H9 (cell line): ENCODE results near the gene TMEM266. TPM values are rescaled to one million over a fixed set of nuclear protein-coding genes. Genes with fewer than 3 reads are reported as not detected.

Source experiments
- DNase-seq: peaks from one replicate; pipeline ENCODE4 v3.0.0-alpha.2; 2017
- H2AFZ ChIP-seq: one replicate; pipeline ENCODE4 v1.6.1; 2013; ENCODE audit warnings: mild to moderate bottlenecking, low read length, control low read depth, moderate library complexity
- H2AK5ac ChIP-seq: 2 replicates; pipeline ENCODE4 v1.6.1; 2013; ENCODE audit warnings: low read length, control low read depth, mixed read lengths; ENCODE audit not compliant: insufficient read length
- H2BK120ac ChIP-seq: one replicate; pipeline ENCODE4 v1.6.1; 2013; ENCODE audit warnings: low read depth, mild to moderate bottlenecking, low read length, control low read depth, inconsistent platforms; ENCODE audit not compliant: poor library complexity, severe bottlenecking
- H2BK12ac ChIP-seq: 2 replicates; pipeline ENCODE4 v1.6.1; 2013; ENCODE audit warnings: low read length, control low read depth, mixed read lengths, low read depth; ENCODE audit not compliant: insufficient read length
- H2BK15ac ChIP-seq: 2 replicates; pipeline ENCODE4 v1.6.1; 2013; ENCODE audit warnings: low read depth, low read length, control low read depth
- H2BK20ac ChIP-seq: one replicate; pipeline ENCODE4 v1.6.1; 2013; ENCODE audit warnings: low read depth, mild to moderate bottlenecking, low read length, control low read depth, inconsistent platforms; ENCODE audit not compliant: poor library complexity, severe bottlenecking
- H2BK5ac ChIP-seq: 2 replicates; pipeline ENCODE4 v1.6.1; 2013; ENCODE audit warnings: low read length, control low read depth, mixed read lengths; ENCODE audit not compliant: insufficient read length
- H3K14ac ChIP-seq: 2 replicates; pipeline ENCODE4 v1.6.1; 2013; ENCODE audit warnings: low read length, control low read depth; ENCODE audit not compliant: insufficient read depth
- H3K18ac ChIP-seq: 2 replicates; pipeline ENCODE4 v1.6.1; 2013; ENCODE audit warnings: low read depth, mild to moderate bottlenecking, mixed read lengths, low read length, control low read depth; ENCODE audit not compliant: insufficient read length
- H3K23ac ChIP-seq: 2 replicates; pipeline ENCODE4 v1.6.1; 2013; ENCODE audit warnings: low read length, control low read depth, mixed read lengths, low read depth; ENCODE audit not compliant: insufficient read length
- H3K23me2 ChIP-seq: 2 replicates; pipeline ENCODE4 v1.6.1; 2013; ENCODE audit warnings: low read depth, mild to moderate bottlenecking, mixed read lengths, low read length, control low read depth; ENCODE audit not compliant: insufficient read length, poor library complexity, severe bottlenecking
- H3K27ac ChIP-seq: 2 replicates; pipeline ENCODE4 v1.5.1; 2013; ENCODE audit warnings: low read length, control low read depth, mixed read lengths, low read depth; ENCODE audit not compliant: insufficient read length
- H3K27me3 ChIP-seq: 2 replicates; pipeline ENCODE4 v1.6.1; 2013; ENCODE audit warnings: low read length, control low read depth, inconsistent platforms; ENCODE audit not compliant: insufficient read depth
- H3K4ac ChIP-seq: 2 replicates; pipeline ENCODE4 v1.6.1; 2013; ENCODE audit warnings: low read depth, mild to moderate bottlenecking, control low read depth, inconsistent platforms, low read length, moderate library complexity
- H3K4me1 ChIP-seq: 2 replicates; pipeline ENCODE4 v1.6.1; 2013; ENCODE audit warnings: low read length, control low read depth, inconsistent platforms; ENCODE audit not compliant: insufficient read depth
- H3K4me2 ChIP-seq: 2 replicates; pipeline ENCODE4 v1.6.1; 2013; ENCODE audit warnings: low read length, control low read depth, mixed read lengths; ENCODE audit not compliant: insufficient read length, insufficient read depth
- H3K56ac ChIP-seq: 2 replicates; pipeline ENCODE4 v1.6.1; 2013; ENCODE audit warnings: low read depth, mild to moderate bottlenecking, mixed read lengths, low read length, control low read depth; ENCODE audit not compliant: insufficient read length
- H3K79me1 ChIP-seq: 2 replicates; pipeline ENCODE4 v1.6.1; 2013; ENCODE audit warnings: low read depth, mild to moderate bottlenecking, moderate library complexity, low read length, control low read depth, inconsistent platforms; ENCODE audit not compliant: insufficient read depth, poor library complexity, severe bottlenecking
- H3K79me2 ChIP-seq: 2 replicates; pipeline ENCODE4 v1.6.1; 2013; ENCODE audit warnings: low read length, control low read depth, inconsistent platforms; ENCODE audit not compliant: insufficient read depth
- H3K9ac ChIP-seq: 2 replicates; pipeline ENCODE4 v1.6.1; 2013; ENCODE audit warnings: low read length, control low read depth, mixed read lengths; ENCODE audit not compliant: insufficient read length; ENCODE audit errors: extremely low read depth
- H3K9me3 ChIP-seq: one replicate; pipeline ENCODE4 v1.6.1; 2013; ENCODE audit warnings: low read depth, low read length, inconsistent platforms; ENCODE audit not compliant: control insufficient read depth
- H3T11ph ChIP-seq: one replicate; pipeline ENCODE4 v1.6.1; 2013; ENCODE audit warnings: mild to moderate bottlenecking, low read length, control low read depth, inconsistent platforms
- H4K20me1 ChIP-seq: one replicate; pipeline ENCODE4 v1.6.1; 2013; ENCODE audit not compliant: control insufficient read depth, insufficient read length, insufficient read depth
- H4K5ac ChIP-seq: 2 replicates; pipeline ENCODE4 v1.6.1; 2013; ENCODE audit warnings: low read depth, mild to moderate bottlenecking, mixed read lengths, low read length, control low read depth; ENCODE audit not compliant: insufficient read length
- H4K8ac ChIP-seq: replicated peaks from 2 replicates; pipeline ENCODE4 v1.6.1; 2013; ENCODE audit warnings: low read length, control low read depth, mixed read lengths, low read depth; ENCODE audit not compliant: insufficient read length
- H4K91ac ChIP-seq: 2 replicates; pipeline ENCODE4 v1.6.1; 2013; ENCODE audit warnings: low read depth, mild to moderate bottlenecking, moderate library complexity, mixed read lengths, low read length, control low read depth; ENCODE audit not compliant: insufficient read length
- H3K27ac Mint-ChIP-seq, 3 experiments: 2 replicates in 2 of 3; 3 replicates in 1 of 3; pipeline ENCODE4 v1.8.0; 2020 to 2021; ENCODE audit warnings: mixed read lengths in 3 of 3, mild to moderate bottlenecking in 1 of 3, moderate library complexity in 1 of 3
- H3K27me3 Mint-ChIP-seq: 2 replicates; pipeline ENCODE4 v1.8.0; 2021; ENCODE audit warnings: low read depth, mild to moderate bottlenecking, moderate library complexity, mixed read lengths
- H3K36me3 Mint-ChIP-seq, 3 experiments: 2 replicates in 2 of 3; 3 replicates in 1 of 3; pipeline ENCODE4 v1.8.0; 2020 to 2021; ENCODE audit warnings: low read depth in 3 of 3, mixed read lengths in 3 of 3; ENCODE audit not compliant: insufficient read depth in 1 of 3
- H3K4me1 Mint-ChIP-seq, 2 experiments: 2 replicates each; pipeline ENCODE4 v1.8.0; 2020; ENCODE audit warnings: mixed read lengths in 2 of 2
- H3K4me3 Mint-ChIP-seq, 2 experiments: 2 replicates in 1 of 2; 3 replicates in 1 of 2; pipeline ENCODE4 v1.8.0; 2020 to 2021; ENCODE audit warnings: mild to moderate bottlenecking in 2 of 2, mixed read lengths in 2 of 2, moderate library complexity in 1 of 2
- H3K9me3 Mint-ChIP-seq, 2 experiments: 2 replicates in 1 of 2; 3 replicates in 1 of 2; pipeline ENCODE4 v1.8.0; 2020; ENCODE audit warnings: mild to moderate bottlenecking in 2 of 2, mixed read lengths in 2 of 2, moderate library complexity in 1 of 2
- CTCF ChIP-seq: fragments of 200-600 bp; sonication (generic); conservative IDR thresholded peaks from 3 replicates; pipeline ENCODE4 v1.8.0; 2021; ENCODE audit warnings: antibody characterized with exemption, mild to moderate bottlenecking
- WGBS: extraction: QIAGEN DNeasy Blood & Tissue Kit; methylation state at CpG from one replicate; pipeline ENCODE4 v1.1.7; 2013; ENCODE audit warnings: missing lambda C conversion rate, low lambda C conversion rate, mixed read lengths; ENCODE audit not compliant: insufficient read length; ENCODE audit errors: extremely low coverage; 5-methylcytosine and 5-hydroxymethylcytosine counted together
- total RNA-seq: library from RNA; stranded (reverse); gene quantifications from 2 replicates; pipeline ENCODE4 v1.2.1, GENCODE V29; 2021

Gene TMEM266
- total RNA-seq, 1 experiment from 2014 or later = 0.81 TPM

GRCh38 chr15:76180321-76180720 is 120.5 kb downstream of the TMEM266 start:
- H3K4me3 Mint-ChIP-seq = no peak overlapping the region
- Histone ChIP-seq H3K79me1 (no peaks in the 10 kb centered on the region), H2BK15ac (no peak overlapping the region), H3K79me2 (no peaks in the 10 kb centered on the region), H3K27me3 (no peaks in the 10 kb centered on the region), H3K23me2 (no peaks in the 10 kb centered on the region), H2AK5ac (no peak overlapping the region), H3K18ac (no peak overlapping the region), H4K91ac (no peak overlapping the region), H4K20me1 (no peaks in the 10 kb centered on the region), H2BK120ac (no peak overlapping the region), H2BK20ac (no peak overlapping the region), H4K8ac (no peak overlapping the region), H3K4me1 (no peaks in the 10 kb centered on the region), H2BK12ac (no peak overlapping the region), H3K9ac (no peak overlapping the region), H3K23ac (no peak overlapping the region), H3K56ac (no peak overlapping the region), H2AFZ (no peak overlapping the region), H3K14ac (no peak overlapping the region), H3K4me2 (no peak overlapping the region), H4K5ac (no peak overlapping the region), H3K9me3 (no peaks in the 10 kb centered on the region), H2BK5ac (no peak overlapping the region), H3K4ac (no peak overlapping the region), H3K27ac (no peak overlapping the region), H3T11ph (no peak overlapping the region)
- DNase-seq = no peak
- H3K27me3 Mint-ChIP-seq = peaks cover 2% of the 10 kb centered on the region
- H3K9me3 Mint-ChIP-seq = no peaks in the 10 kb centered on the region; a peak in 1 of 5 replicates
- H3K27ac Mint-ChIP-seq = peak overlapping the region in 1 of 3 experiments; percentile 90; a peak in 1 of 7 replicates
- WGBS = no CpG with 5 or more reads among the region's 7 CpGs
- peaks cover 6 to 13% of the 10 kb centered on the region in 2 experiments for H3K4me1 Mint-ChIP-seq
- TF ChIP-seq CTCF = no peak
- H3K36me3 Mint-ChIP-seq = no peaks in the 10 kb centered on the region; a peak in 1 of 7 replicates
